Cardiac fibroblast (primary cell): ENCODE results near the gene NAMPT.

Experiments
- DNase-seq, 2 donors: peaks; one replicate each; pipeline versions ENCODE4 v3.0.0 to v3.0.0-alpha.2; 2010; ENCODE audit warnings: low read depth in 2 of 2
- H3K4me3 ChIP-seq, 2 donors: replicated peaks in 1 of 2; 1 replicate in 1 of 2; 2 replicates in 1 of 2; pipeline ENCODE4 v1.5.1; 2011; ENCODE audit warnings: low read depth in 2 of 2, low read length in 2 of 2, mild to moderate bottlenecking in 2 of 2, moderate library complexity in 1 of 2
- CTCF ChIP-seq: IDR thresholded peaks from one replicate; pipeline ENCODE4 v1.5.1; 2011; ENCODE audit warnings: low read depth, mild to moderate bottlenecking, low read length, inconsistent platforms

NAMPT gene

DNA sequence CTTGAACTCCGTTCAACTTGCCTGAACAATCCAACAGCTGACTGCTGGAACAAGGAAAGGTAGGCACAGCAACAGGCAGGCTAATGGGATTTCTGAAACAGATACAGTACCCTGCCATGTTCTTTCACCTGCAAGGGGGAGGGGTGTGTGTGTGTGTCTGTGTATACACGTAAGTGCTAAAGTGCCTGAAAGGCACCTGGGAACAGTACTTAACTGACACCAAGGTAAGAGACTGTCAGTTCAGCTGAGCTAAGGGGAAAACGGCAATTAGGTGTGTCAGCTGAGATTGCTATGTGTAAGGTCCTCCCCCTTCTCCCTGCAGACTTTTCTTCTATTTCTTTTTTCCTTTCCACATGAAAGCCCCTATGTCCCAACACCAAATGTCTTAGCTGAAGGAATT, 27.0 kb downstream of the NAMPT start:
- no peak for TF ChIP-seq CTCF
- H3K4me3 ChIP-seq: no peak overlapping the region
- DNase-seq: no peak

GRCh38 chr7:106256144-106256543, 28.6 kb downstream of the NAMPT start:
- DNase-seq: no peak
- no peak overlapping the region for H3K4me3 ChIP-seq
- TF ChIP-seq CTCF: no peak

GRCh38 chr7:106255246-106255645, 29.5 kb downstream of the NAMPT start:
- TF ChIP-seq CTCF: no peak
- no peak for DNase-seq
- no peak overlapping the region for H3K4me3 ChIP-seq

DNA sequence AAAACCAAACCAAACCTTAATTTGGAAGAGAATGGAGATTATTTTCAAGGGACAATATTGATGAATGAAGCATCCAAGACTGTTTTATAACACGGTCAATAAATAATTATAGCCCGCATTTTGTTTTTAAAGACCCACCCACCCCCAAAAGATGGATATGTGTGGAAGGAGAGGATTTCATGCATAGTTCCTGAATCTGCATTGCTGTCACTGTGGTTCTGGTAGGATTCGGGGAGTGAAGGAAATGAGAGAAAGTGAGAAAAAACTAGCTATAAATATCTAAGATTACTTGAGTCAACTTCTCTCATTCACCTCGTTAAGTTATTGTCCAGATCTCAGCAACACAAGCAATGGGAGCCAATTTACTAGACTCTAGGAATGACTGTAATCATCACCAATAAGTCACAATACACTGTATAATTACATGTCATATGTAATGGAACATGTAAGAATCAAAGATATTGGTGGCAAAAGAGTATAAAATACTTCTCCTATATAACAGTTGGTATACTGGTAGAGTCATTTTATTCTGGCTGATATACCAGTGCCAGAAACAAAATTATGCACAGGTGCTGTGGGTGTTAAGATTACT, 30.2 kb downstream of the NAMPT start:
- H3K4me3 ChIP-seq: no peak overlapping the region
- DNase-seq: no peak
- no peak for TF ChIP-seq CTCF

DNA sequence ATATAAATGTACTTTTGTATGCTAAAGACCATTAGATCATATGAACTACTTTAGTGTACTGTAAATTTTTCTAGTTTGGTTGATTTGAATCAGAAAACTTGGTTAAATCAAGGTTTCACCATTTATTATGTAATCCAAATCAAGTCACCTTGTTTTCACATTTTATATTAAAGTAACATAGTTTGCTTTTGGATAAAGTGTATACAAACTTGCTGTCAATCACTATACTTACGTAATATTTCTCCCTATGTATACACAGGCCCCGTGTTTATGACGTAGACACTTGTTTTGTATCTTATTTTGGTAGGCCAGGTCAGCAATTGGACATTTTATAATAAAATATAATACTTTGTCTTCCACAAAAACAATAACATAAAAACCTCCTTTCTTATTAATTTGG, 32.2 kb downstream of the NAMPT start:
- DNase-seq: no peak
- H3K4me3 ChIP-seq: no peak overlapping the region
- TF ChIP-seq CTCF: no peak

- no peak overlapping the region for H3K4me3 ChIP-seq
- no peak for DNase-seq
- no peak for TF ChIP-seq CTCF
Measured at GRCh38 chr7:106249488-106249887, 35.3 kb downstream of the NAMPT start.

DNA sequence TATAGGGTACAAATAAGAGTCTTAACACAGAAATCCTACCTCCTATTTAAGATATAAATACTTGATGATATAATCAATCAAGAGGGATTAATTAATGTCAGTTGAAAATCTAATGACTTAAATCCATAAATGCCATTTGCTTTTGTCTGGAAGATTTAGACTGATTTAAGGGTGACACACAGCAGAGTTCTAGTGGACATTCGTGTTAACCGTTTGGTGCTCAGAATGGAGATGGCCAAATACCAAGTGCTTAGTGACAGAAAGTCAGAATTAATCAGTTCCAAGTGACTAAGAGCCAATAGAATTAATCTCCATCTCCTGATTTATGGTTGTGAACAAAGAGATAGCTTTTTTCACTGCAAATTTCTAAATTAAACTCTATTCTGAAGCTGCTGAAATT, 36.2 kb downstream of the NAMPT start:
- no peak for TF ChIP-seq CTCF
- DNase-seq: no peak
- H3K4me3 ChIP-seq: no peak overlapping the region
